T-cell (primary cell): Measurements from ENCODE around the gene SNRPB. TPM values are rescaled to one million over a fixed set of nuclear protein-coding genes. Genes with fewer than 3 reads are reported as not detected.

Source experiments
- ATAC-seq, 4 experiments: fragments of 200-7000 bp in 3 of 4; fragments of 150-1000 bp in 1 of 4; cut with Tn5 transposase; replicated peaks in 1 of 4; 1 replicate in 3 of 4; 2 replicates in 1 of 4; pipeline ENCODE4 v1.10.0; 2021; ENCODE audit warnings: moderate library complexity in 3 of 4, mild to moderate bottlenecking in 2 of 4, moderate number of reproducible peaks in 1 of 4
- CTCF ChIA-PET, 2 donors: fragments of 300-600 bp; sonication (Branson Sonifier 250); formaldehyde crosslinking; loops; one replicate each; lab custom pipeline; 2022; ENCODE audit warnings: antibody characterized with exemption in 2 of 2; lab: Charles Lee
- POLR2A ChIA-PET, 2 donors: fragments of 300-600 bp; sonication (Branson Sonifier 250); formaldehyde crosslinking; loops; one replicate each; lab custom pipeline; 2022; ENCODE audit warnings: antibody characterized with exemption in 2 of 2; lab: Charles Lee
- DNase-seq, 35 experiments: peaks; one replicate each; pipeline versions ENCODE4 v3.0.0 to v3.0.0-alpha.2; 2013 to 2023
- H3K27ac ChIP-seq: one replicate; pipeline ENCODE4 v1.5.1; 2013; ENCODE audit warnings: low read length
- H3K27me3 ChIP-seq, 2 experiments: replicated peaks in 1 of 2; 1 replicate in 1 of 2; 2 replicates in 1 of 2; pipeline versions ENCODE4 v1.6.1 to v1.7.0; 2013; ENCODE audit warnings: low read length in 1 of 2, mixed read lengths in 1 of 2; ENCODE audit not compliant: control insufficient read depth in 2 of 2, insufficient read depth in 2 of 2; ENCODE audit errors: extremely low read depth in 1 of 2
- H3K36me3 ChIP-seq, 2 donors: 1 replicate in 1 of 2; 2 replicates in 1 of 2; pipeline versions ENCODE4 v1.6.1 to v1.7.0; 2013; ENCODE audit warnings: low read length in 1 of 2; ENCODE audit not compliant: control insufficient read depth in 2 of 2, insufficient read depth in 1 of 2; ENCODE audit errors: extremely low read depth in 1 of 2
- H3K4me1 ChIP-seq, 2 experiments: 1 replicate in 1 of 2; 2 replicates in 1 of 2; pipeline versions ENCODE4 v1.6.1 to v1.7.0; 2013; ENCODE audit warnings: low read length in 2 of 2, mixed read lengths in 1 of 2; ENCODE audit not compliant: insufficient read depth in 2 of 2, control insufficient read depth in 1 of 2; ENCODE audit errors: extremely low read depth in 1 of 2
- H3K4me3 ChIP-seq, 2 donors: 1 replicate in 1 of 2; 2 replicates in 1 of 2; pipeline versions ENCODE4 v1.5.1 to v1.7.0; 2013; ENCODE audit warnings: mild to moderate bottlenecking in 2 of 2, low read length in 1 of 2, moderate library complexity in 1 of 2; ENCODE audit not compliant: control insufficient read depth in 1 of 2; ENCODE audit errors: extremely low read depth in 1 of 2
- H3K9me3 ChIP-seq: 2 replicates; pipeline ENCODE4 v1.7.0; 2013
- H3K27ac Mint-ChIP-seq, 2 donors: one replicate each; pipeline ENCODE4 v1.8.0; 2020 to 2021; ENCODE audit warnings: mild to moderate bottlenecking in 2 of 2, mixed read lengths in 2 of 2
- H3K27me3 Mint-ChIP-seq, 2 donors: one replicate each; pipeline ENCODE4 v1.8.0; 2021 to 2022; ENCODE audit warnings: mixed read lengths in 2 of 2
- H3K36me3 Mint-ChIP-seq: one replicate; pipeline ENCODE4 v1.8.0; 2021; ENCODE audit warnings: mixed read lengths
- H3K4me1 Mint-ChIP-seq, 3 donors: one replicate each; pipeline ENCODE4 v1.8.0; 2020 to 2022; ENCODE audit warnings: mixed read lengths in 3 of 3, mild to moderate bottlenecking in 1 of 3
- H3K4me3 Mint-ChIP-seq, 3 donors: one replicate each; pipeline ENCODE4 v1.8.0; 2020 to 2022; ENCODE audit warnings: mild to moderate bottlenecking in 3 of 3, mixed read lengths in 3 of 3, moderate library complexity in 3 of 3
- H3K9me3 Mint-ChIP-seq, 3 donors: one replicate each; pipeline ENCODE4 v1.8.0; 2020 to 2022; ENCODE audit warnings: mixed read lengths in 3 of 3
- WGBS: methylation state at CpG from one replicate; pipeline ENCODE4 v1.1.5; 2013; ENCODE audit warnings: missing lambda C conversion rate; ENCODE audit not compliant: insufficient coverage; 5-methylcytosine and 5-hydroxymethylcytosine counted together
- total RNA-seq, 35 experiments: library from RNA in 6 of 35; stranded (reverse) in 6 of 35; fragments of 120-200 nt in 1 of 35; gene quantifications; one replicate each; pipeline versions ENCODE4 v1.2.1 to v1.2.4 and lab custom pipeline; 2013 to 2026

Gene SNRPB
- total RNA-seq (100 to 1,000 TPM; 120 to 139 (median 128) TPM), total RNA-seq (lab: John Stamatoyannopoulos, UW) (66.5 to 314 (median 136) reads per million in 29 experiments)
- 122 TPM for total RNA-seq (2013)

GRCh38 chr20:2470423-2471193 is at the start of gene SNRPB:
SNRPB (minus strand) TSS chr20:2470789; CDS start chr20:2470690, 99 bp downstream.
- peak within 1 kb of the TSS; percentile 95 to 100 (median 97) for H3K4me3 Mint-ChIP-seq
- H3K27ac ChIP-seq = peak within 1 kb of the TSS; percentile 98
- H3K27me3 Mint-ChIP-seq = no peaks in the 10 kb centered on the region
- H3K27ac Mint-ChIP-seq = peak within 1 kb of the TSS; percentile 98 to 99
- no peaks in the 10 kb centered on the region for H3K9me3 ChIP-seq
- peaks cover 7 to 26% of the 10 kb centered on the region in 2 donors for H3K36me3 ChIP-seq
- H3K4me1 ChIP-seq = peaks cover 8 to 20% of the 10 kb centered on the region in 2 experiments
- peaks cover 44 to 46% (median 45%) of the 10 kb centered on the region in 3 donors for H3K4me1 Mint-ChIP-seq
- ChIA-PET CTCF (interaction anchor here (0.5 to 2.2 kb wide), 7 partner anchors 14 to 1003 kb away, joined by 3 to 14 read pairs (median 6); partner anchors contain the start of gene NSFL1C (in 1 of the 2)), POLR2A (interaction anchor here (0.6 to 1.1 kb wide), 10 partner anchors 10 to 1297 kb away, joined by 3 to 4 read pairs (median 3); partner anchors contain the start of genes ADISSP (in 1 of the 2) and ZNF343 (in 1 of the 2))
- 2% methylated on average over 53 of the region's 53 CpGs for WGBS
- H3K27me3 ChIP-seq = no peaks in the 10 kb centered on the region
- peaks cover 25% of the 10 kb centered on the region for H3K36me3 Mint-ChIP-seq
- peak; percentile 92 to 99 (median 96) for DNase-seq
- no peaks in the 10 kb centered on the region for H3K9me3 Mint-ChIP-seq
- peak within 1 kb of the TSS; percentile 94 to 99 for H3K4me3 ChIP-seq
- peak; percentile 91 to 94 (median 92) for ATAC-seq

DNA sequence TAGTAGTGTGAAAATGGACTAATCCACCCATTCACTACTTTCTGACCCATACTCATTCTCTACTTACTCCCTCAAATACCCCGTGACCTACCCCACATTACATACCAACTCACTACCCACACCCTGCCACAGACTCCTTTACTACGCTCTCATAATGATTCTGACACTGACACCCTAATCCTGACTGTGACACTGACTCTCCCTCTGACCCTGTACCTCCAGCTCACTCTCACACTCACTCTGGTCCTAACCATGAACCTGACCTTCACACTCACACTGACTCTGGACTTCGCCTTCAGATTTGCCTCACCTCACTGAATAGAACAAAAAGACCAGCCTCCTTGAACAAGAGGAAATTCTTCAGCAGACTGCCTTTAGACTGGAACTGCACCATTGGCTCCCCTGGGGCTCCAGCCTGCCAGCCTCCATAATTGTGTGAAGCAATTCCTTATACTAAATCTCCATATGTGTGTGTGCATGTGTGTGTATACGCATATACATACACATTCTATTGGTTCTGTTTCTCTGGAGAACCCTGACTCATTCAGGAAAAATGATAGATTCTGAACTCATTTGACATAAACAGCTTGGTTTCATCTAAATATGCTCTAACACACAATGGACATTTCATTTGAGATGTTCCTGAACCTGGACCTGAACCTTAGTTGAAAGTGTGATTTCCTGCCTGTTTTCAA is 48.7 kb upstream of the SNRPB start:
- H3K9me3 ChIP-seq = no peaks in the 10 kb centered on the region
- 100% methylated on average over 2 of the region's 4 CpGs for WGBS
- DNase-seq (no peak), ATAC-seq (no peak)
- no peaks in the 10 kb centered on the region for H3K36me3 ChIP-seq
- no peak overlapping the region for H3K27ac ChIP-seq
- Mint-ChIP-seq H3K36me3 (no peaks in the 10 kb centered on the region), H3K27ac (no peak overlapping the region), H3K4me1 (peaks cover 5 to 9% (median 7%) of the 10 kb centered on the region in 3 donors), H3K9me3 (no peaks in the 10 kb centered on the region), H3K27me3 (peaks cover 4 to 5% of the 10 kb centered on the region in 2 donors), H3K4me3 (no peak overlapping the region)
- H3K27me3 ChIP-seq = peaks cover 7 to 8% of the 10 kb centered on the region in 2 experiments
- ChIA-PET CTCF (interaction anchor here in 1 of 2 donors (1.0 to 1.3 kb wide), 3 partner anchors 10 to 132 kb away, joined by 3 to 4 read pairs (median 3); no protein-coding TSS in a partner anchor), POLR2A (interaction anchor here in 1 of 2 donors (0.5 kb wide), 1 partner anchor 1300 kb away, joined by 6 read pairs; no protein-coding TSS in a partner anchor)
- H3K4me1 ChIP-seq = peaks cover 0 to 7% of the 10 kb centered on the region in 2 experiments
- H3K4me3 ChIP-seq = no peak overlapping the region

DNA sequence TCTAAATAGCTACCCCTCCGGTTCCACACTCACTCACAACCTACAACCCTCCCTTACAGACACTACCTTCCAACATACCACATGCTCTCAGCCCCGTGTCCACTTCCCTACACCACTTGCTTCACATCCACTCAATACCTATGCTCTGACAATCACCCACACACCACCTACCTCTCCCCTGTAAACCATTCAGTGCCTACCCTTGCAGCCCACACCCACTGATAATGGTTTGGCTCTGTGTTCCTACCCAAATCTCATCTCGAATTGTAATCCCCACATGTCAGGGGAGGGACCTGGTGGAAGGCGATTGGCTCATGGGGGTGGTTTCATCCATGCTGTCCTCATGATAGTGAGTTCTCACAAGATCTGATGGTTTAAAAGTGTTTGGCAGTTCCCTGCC is 48.0 kb upstream of the SNRPB start:
- H3K4me3 Mint-ChIP-seq = no peak overlapping the region
- ChIA-PET POLR2A (no interaction called here), CTCF (interaction anchor here in 1 of 2 donors (0.5 to 1.0 kb wide), 2 partner anchors 146 to 187 kb away, joined by 3 read pairs; no protein-coding TSS in a partner anchor)
- H3K4me1 ChIP-seq = peaks cover 0 to 3% of the 10 kb centered on the region in 2 experiments
- H3K27ac ChIP-seq = no peak overlapping the region
- H3K4me1 Mint-ChIP-seq = peaks cover 4 to 9% (median 4%) of the 10 kb centered on the region in 3 donors
- no peak for DNase-seq
- H3K9me3 Mint-ChIP-seq = no peaks in the 10 kb centered on the region
- no peaks in the 10 kb centered on the region for H3K36me3 ChIP-seq
- H3K27me3 Mint-ChIP-seq = peaks cover 5 to 9% of the 10 kb centered on the region in 2 donors
- no peaks in the 10 kb centered on the region for H3K9me3 ChIP-seq
- H3K4me3 ChIP-seq = no peak overlapping the region
- WGBS = 82% methylated on average over 2 of the region's 4 CpGs
- peaks cover 4 to 8% of the 10 kb centered on the region in 2 experiments for H3K27me3 ChIP-seq
- H3K27ac Mint-ChIP-seq = no peak overlapping the region
- no peak for ATAC-seq
- H3K36me3 Mint-ChIP-seq = no peaks in the 10 kb centered on the region

DNA sequence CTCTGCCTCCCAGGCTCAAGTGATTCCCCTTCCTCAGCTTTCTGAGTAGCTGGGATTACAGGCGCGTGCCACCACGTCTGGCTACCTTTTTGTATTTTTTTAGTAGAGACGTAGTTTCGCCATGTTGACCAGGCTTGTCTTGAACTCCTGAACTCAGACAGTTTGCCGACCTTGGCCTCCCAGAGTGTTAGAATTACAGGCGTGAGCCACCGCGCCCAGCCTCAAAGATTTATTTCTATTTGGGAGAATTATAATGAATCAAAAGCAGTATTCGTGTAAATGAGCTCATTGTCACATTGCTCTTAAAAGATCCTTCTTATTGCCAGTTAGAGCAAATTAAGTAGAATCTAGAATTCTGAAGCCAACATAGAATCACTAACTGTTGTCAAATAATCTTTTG is 47.5 kb upstream of the SNRPB start:
- Mint-ChIP-seq H3K36me3 (no peaks in the 10 kb centered on the region), H3K4me1 (peaks cover 4 to 9% (median 4%) of the 10 kb centered on the region in 3 donors), H3K4me3 (no peak overlapping the region), H3K27me3 (peaks cover 5 to 10% of the 10 kb centered on the region in 2 donors), H3K27ac (no peak overlapping the region), H3K9me3 (no peaks in the 10 kb centered on the region)
- no peak for DNase-seq
- no peak overlapping the region for H3K4me3 ChIP-seq
- ChIA-PET CTCF (interaction anchor here in 1 of 2 donors (0.5 to 1.0 kb wide), 2 partner anchors 146 to 187 kb away, joined by 3 read pairs; no protein-coding TSS in a partner anchor), POLR2A (interaction anchor here in 1 of 2 donors (0.6 kb wide), 1 partner anchor 21 kb away, joined by 3 read pairs; no protein-coding TSS in a partner anchor)
- H3K27ac ChIP-seq = no peak overlapping the region
- ATAC-seq = no peak
- peaks cover 0 to 3% of the 10 kb centered on the region in 2 experiments for H3K4me1 ChIP-seq
- H3K27me3 ChIP-seq = peaks cover 4 to 8% of the 10 kb centered on the region in 2 experiments
- no CpG with 5 or more reads among the region's 10 CpGs for WGBS
- H3K36me3 ChIP-seq = no peaks in the 10 kb centered on the region
- H3K9me3 ChIP-seq = no peaks in the 10 kb centered on the region

DNA sequence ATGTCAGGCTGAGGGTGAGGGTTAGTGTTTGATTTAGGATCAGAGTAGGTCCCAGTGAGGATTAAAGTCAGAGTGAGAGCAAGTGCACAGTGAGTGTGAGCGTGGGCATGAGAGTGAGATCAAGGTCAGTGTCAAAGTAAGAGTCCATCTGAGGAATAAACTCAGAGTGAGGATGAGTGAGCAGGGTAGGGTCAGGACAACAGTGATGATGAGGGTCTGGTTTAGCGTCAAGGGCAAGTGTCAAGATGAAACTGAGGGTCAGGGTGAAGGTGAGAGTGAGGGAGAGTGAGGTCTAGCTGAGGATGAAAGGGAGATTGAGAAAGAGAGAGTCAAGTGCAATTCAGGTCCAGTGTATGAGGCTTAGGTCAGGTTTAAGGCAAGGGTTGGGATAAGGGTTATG is 45.8 kb upstream of the SNRPB start:
- no peak overlapping the region for H3K27ac Mint-ChIP-seq
- H3K36me3 ChIP-seq = no peaks in the 10 kb centered on the region
- no peaks in the 10 kb centered on the region for H3K36me3 Mint-ChIP-seq
- no peak for DNase-seq
- ChIA-PET CTCF (no interaction called here), POLR2A (no interaction called here)
- no peaks in the 10 kb centered on the region for H3K9me3 ChIP-seq
- H3K9me3 Mint-ChIP-seq = no peaks in the 10 kb centered on the region
- no peak overlapping the region for H3K4me3 ChIP-seq
- H3K4me1 ChIP-seq = no peaks in the 10 kb centered on the region
- no peak for ATAC-seq
- WGBS = 60% methylated on average over 2 of the region's 2 CpGs
- H3K4me1 Mint-ChIP-seq = peaks cover under 1 to 5% (median under 1%) of the 10 kb centered on the region in 3 donors
- peaks cover 10 to 16% of the 10 kb centered on the region in 2 donors for H3K27me3 Mint-ChIP-seq
- no peak overlapping the region for H3K4me3 Mint-ChIP-seq
- peaks cover 5 to 8% of the 10 kb centered on the region in 2 experiments for H3K27me3 ChIP-seq
- no peak overlapping the region for H3K27ac ChIP-seq

DNA sequence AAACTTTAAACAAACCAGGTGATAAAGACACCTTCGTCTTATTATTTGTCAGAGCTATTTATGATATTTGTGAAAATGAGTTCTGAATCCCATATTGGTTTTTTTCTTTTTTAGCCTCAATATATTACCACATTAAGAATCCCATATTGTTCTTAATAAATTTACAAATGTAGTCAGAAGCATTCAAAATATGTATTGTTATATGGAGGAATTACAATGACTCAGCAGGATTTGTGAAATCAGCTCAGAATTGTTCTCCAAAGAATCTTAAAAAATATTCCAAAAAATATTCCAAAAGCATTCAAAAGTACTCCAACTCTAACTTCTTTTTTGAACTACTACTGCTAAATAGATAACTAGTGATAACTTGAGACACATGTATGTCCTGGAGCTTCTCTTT is 44.6 kb upstream of the SNRPB start:
- ChIA-PET CTCF (interaction anchor here in 1 of 2 donors (0.9 to 4.5 kb wide), 2 partner anchors 8 to 14 kb away, joined by 4 to 31 read pairs; no protein-coding TSS in a partner anchor), POLR2A (no interaction called here)
- no peaks in the 10 kb centered on the region for H3K9me3 ChIP-seq
- Mint-ChIP-seq H3K27ac (no peak overlapping the region), H3K9me3 (no peaks in the 10 kb centered on the region), H3K4me1 (no peaks in the 10 kb centered on the region), H3K4me3 (no peak overlapping the region), H3K36me3 (no peaks in the 10 kb centered on the region), H3K27me3 (peaks cover 13 to 25% of the 10 kb centered on the region in 2 donors)
- ATAC-seq = no peak
- no CpG with 5 or more reads among the region's 1 CpG for WGBS
- peaks cover 8 to 10% of the 10 kb centered on the region in 2 experiments for H3K27me3 ChIP-seq
- H3K4me3 ChIP-seq = no peak overlapping the region
- no peaks in the 10 kb centered on the region for H3K4me1 ChIP-seq
- DNase-seq = no peak
- H3K27ac ChIP-seq = no peak overlapping the region
- no peaks in the 10 kb centered on the region for H3K36me3 ChIP-seq
